MM.1S (cell line): ENCODE results near the gene RGL3.

Experiments
- DNase-seq: peaks from one replicate; pipeline ENCODE4 v3.0.0-alpha.2; 2015
- H2AFZ ChIP-seq: fragments of 300-600 bp; sonication (generic); 2 replicates; pipeline ENCODE4 v1.6.0; 2016; ENCODE audit warnings: antibody characterized with exemption, low read length
- H3F3A ChIP-seq: fragments of 300-600 bp; sonication (generic); 2 replicates; pipeline ENCODE4 v1.6.1; 2016; ENCODE audit warnings: mild to moderate bottlenecking, antibody characterized with exemption, low read length, moderate library complexity, mixed read lengths; ENCODE audit not compliant: insufficient read depth
- H3K27ac ChIP-seq: fragments of 300-600 bp; sonication (generic); 2 replicates; pipeline ENCODE4 v1.5.1; 2016; ENCODE audit warnings: mild to moderate bottlenecking, low read length
- H3K27me3 ChIP-seq: fragments of 300-600 bp; sonication (generic); replicated peaks from 2 replicates; pipeline ENCODE4 v1.6.0; 2016; ENCODE audit warnings: low read length; ENCODE audit not compliant: insufficient read depth
- H3K36me3 ChIP-seq: fragments of 300-600 bp; sonication (generic); replicated peaks from 2 replicates; pipeline ENCODE4 v1.6.1; 2016; ENCODE audit warnings: mild to moderate bottlenecking, low read length, mixed read lengths; ENCODE audit not compliant: insufficient read depth
- H3K4me1 ChIP-seq: fragments of 300-600 bp; sonication (generic); 2 replicates; pipeline ENCODE4 v1.6.1; 2016; ENCODE audit warnings: low read length, mixed read lengths
- H3K4me2 ChIP-seq: fragments of 300-600 bp; sonication (generic); 2 replicates; pipeline ENCODE4 v1.6.0; 2016; ENCODE audit warnings: low read depth, low read length
- H3K4me3 ChIP-seq: fragments of 300-600 bp; sonication (generic); 2 replicates; pipeline ENCODE4 v1.5.1; 2016; ENCODE audit warnings: low read length, mixed read lengths
- H3K79me2 ChIP-seq: fragments of 300-600 bp; sonication (generic); 2 replicates; pipeline ENCODE4 v1.6.1; 2016; ENCODE audit warnings: mixed run types, low read length, mixed read lengths
- H3K9ac ChIP-seq: fragments of 300-600 bp; sonication (generic); 2 replicates; pipeline ENCODE4 v1.6.1; 2016; ENCODE audit warnings: low read length, mixed read lengths
- H3K9me2 ChIP-seq: fragments of 300-600 bp; sonication (generic); replicated peaks from 2 replicates; pipeline ENCODE4 v1.6.1; 2016; ENCODE audit warnings: mild to moderate bottlenecking, low read length, mixed read lengths; ENCODE audit not compliant: insufficient read depth
- H3K9me3 ChIP-seq: fragments of 300-600 bp; sonication (generic); replicated peaks from 2 replicates; pipeline ENCODE4 v1.6.1; 2016; ENCODE audit warnings: mild to moderate bottlenecking, low read length, mixed read lengths; ENCODE audit not compliant: insufficient read depth
- H4K20me1 ChIP-seq: fragments of 300-600 bp; sonication (generic); 2 replicates; pipeline ENCODE4 v1.6.1; 2016; ENCODE audit warnings: mild to moderate bottlenecking, low read length, moderate library complexity, mixed read lengths; ENCODE audit not compliant: insufficient read depth
- EZH2 ChIP-seq: fragments of 300-600 bp; sonication (generic); optimal IDR thresholded peaks from 2 replicates; pipeline ENCODE3; 2017; ENCODE audit warnings: low read depth, mild to moderate bottlenecking, antibody characterized with exemption, low read length, mixed read lengths
- EZH2phosphoT487 ChIP-seq: fragments of 300-600 bp; sonication (generic); IDR thresholded peaks from 2 replicates; pipeline ENCODE4 v1.6.1; 2018; ENCODE audit warnings: antibody characterized with exemption, low read length
- TF ChIP-seq, protein P1 (sequence below): fragments of 300-600 bp; sonication (generic); IDR thresholded peaks from 2 replicates; pipeline ENCODE4 v1.5.1; 2016; ENCODE audit warnings: antibody characterized with exemption, low read length, mixed read lengths

Gene RGL3

DNA sequence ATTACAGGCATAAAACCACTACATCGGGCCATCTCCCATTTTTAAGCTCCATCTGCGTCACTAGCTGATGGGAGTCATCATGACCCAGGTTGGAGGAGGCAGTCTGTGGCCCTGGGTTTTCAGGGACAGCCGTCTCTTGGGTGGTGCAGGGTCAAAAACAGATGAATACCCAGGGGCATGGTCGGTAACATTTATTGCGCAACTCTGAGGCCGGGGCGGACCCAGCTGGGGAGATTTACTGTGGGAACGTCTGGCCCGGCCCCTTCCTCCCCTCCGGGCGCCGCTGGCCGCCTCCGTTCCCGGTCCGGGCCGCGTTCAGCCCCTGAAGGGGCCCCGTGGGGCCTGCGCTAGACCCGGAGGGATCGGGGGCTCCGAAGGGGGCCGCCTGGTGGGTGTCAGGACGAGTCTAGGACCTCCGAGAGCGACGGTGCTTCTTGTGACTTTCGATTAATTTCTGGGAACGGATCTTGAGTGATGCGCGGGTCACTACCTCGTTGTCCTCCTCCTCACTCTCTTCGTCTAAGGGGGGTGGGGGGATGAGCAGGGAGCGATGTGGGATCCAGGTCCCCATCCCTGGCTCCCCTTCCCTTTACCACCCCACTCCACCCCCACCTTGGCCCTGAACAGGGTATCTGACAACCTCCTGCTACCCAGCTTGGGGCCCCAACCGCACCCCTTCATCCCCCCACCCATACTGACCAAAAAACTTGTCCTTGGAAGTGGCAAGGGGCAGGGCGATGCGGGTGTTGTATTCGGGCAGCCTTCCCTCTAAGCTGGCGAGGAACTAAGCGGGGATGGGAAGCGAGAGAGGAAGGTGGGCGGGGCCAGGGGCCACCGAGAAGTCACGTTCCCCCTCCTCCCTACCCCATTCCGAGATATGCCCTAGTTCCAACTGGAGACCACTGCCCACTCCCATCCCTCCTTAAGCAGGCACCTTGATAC, 1.6 kb upstream of the RGL3 start:
- no peak for DNase-seq
- TF ChIP-seq EZH2: no peak
- TF ChIP-seq, protein P1, sequence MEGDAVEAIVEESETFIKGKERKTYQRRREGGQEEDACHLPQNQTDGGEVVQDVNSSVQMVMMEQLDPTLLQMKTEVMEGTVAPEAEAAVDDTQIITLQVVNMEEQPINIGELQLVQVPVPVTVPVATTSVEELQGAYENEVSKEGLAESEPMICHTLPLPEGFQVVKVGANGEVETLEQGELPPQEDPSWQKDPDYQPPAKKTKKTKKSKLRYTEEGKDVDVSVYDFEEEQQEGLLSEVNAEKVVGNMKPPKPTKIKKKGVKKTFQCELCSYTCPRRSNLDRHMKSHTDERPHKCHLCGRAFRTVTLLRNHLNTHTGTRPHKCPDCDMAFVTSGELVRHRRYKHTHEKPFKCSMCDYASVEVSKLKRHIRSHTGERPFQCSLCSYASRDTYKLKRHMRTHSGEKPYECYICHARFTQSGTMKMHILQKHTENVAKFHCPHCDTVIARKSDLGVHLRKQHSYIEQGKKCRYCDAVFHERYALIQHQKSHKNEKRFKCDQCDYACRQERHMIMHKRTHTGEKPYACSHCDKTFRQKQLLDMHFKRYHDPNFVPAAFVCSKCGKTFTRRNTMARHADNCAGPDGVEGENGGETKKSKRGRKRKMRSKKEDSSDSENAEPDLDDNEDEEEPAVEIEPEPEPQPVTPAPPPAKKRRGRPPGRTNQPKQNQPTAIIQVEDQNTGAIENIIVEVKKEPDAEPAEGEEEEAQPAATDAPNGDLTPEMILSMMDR: no peak
- 0 out of 2 replicates have a peak overlapping the region, but pooled peaks have one; percentile 13 for H2AFZ ChIP-seq

DNA sequence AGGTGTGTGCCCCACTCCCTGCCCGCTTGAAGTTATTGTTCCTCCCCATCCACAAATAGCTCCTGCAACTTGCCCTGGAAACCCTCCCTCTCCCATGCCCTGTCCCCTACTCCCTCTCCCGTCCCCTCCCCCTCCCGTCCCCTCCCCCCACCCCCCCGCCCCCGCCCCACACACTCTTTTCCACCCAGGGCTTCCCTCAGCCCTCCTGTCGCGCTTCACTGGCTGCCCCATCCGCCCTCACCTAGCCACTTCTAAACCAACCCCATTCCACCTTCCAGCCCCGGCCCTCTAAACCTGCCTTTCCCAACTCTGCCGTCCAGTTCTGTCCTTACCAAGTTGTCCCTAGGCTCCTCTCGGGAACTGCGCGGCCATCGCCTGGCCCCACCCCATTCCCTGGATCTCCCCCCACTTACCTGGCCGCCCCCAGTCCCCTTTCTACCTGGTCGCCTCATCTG, 993 bp downstream of the RGL3 start:
- Histone ChIP-seq H3K9ac (no peak overlapping the region), H3K27ac (no peak overlapping the region), H3K9me3 (no peaks in the 10 kb centered on the region), H3K79me2 (no peaks in the 10 kb centered on the region), H3K4me2 (peak overlapping the region; percentile 66; the same call in 1 of the 2 replicates), H3K27me3 (peaks cover 77% of the 10 kb centered on the region), H2AFZ (peak overlapping the region; percentile 20; the same call in 1 of the 2 replicates), H3F3A (no peaks in the 10 kb centered on the region), H3K4me1 (no peaks in the 10 kb centered on the region; the same call in 1 of the 2 replicates), H3K36me3 (no peaks in the 10 kb centered on the region), H3K9me2 (no peaks in the 10 kb centered on the region), H4K20me1 (no peaks in the 10 kb centered on the region), H3K4me3 (no peak overlapping the region)
- TF ChIP-seq EZH2: no peak
- TF ChIP-seq, protein P1: no peak
- no peak for TF ChIP-seq EZH2phosphoT487
- DNase-seq: no peak

More for the DNA sequence above, 1.6 kb upstream of the RGL3 start:
- Histone ChIP-seq H3K4me3 (no peak overlapping the region), H3K27ac (no peak overlapping the region), H3K9me2 (no peaks in the 10 kb centered on the region), H3K9me3 (no peaks in the 10 kb centered on the region), H3K9ac (no peak overlapping the region), H3K4me1 (no peaks in the 10 kb centered on the region; the same call in 1 of the 2 replicates), H3K79me2 (no peaks in the 10 kb centered on the region), H3F3A (no peaks in the 10 kb centered on the region; the same call in 1 of the 2 replicates), H4K20me1 (no peaks in the 10 kb centered on the region), H3K4me2 (peak overlapping the region; percentile 69; the same call in 1 of the 2 replicates), H3K36me3 (no peaks in the 10 kb centered on the region), H3K27me3 (peaks cover 77% of the 10 kb centered on the region)

DNA sequence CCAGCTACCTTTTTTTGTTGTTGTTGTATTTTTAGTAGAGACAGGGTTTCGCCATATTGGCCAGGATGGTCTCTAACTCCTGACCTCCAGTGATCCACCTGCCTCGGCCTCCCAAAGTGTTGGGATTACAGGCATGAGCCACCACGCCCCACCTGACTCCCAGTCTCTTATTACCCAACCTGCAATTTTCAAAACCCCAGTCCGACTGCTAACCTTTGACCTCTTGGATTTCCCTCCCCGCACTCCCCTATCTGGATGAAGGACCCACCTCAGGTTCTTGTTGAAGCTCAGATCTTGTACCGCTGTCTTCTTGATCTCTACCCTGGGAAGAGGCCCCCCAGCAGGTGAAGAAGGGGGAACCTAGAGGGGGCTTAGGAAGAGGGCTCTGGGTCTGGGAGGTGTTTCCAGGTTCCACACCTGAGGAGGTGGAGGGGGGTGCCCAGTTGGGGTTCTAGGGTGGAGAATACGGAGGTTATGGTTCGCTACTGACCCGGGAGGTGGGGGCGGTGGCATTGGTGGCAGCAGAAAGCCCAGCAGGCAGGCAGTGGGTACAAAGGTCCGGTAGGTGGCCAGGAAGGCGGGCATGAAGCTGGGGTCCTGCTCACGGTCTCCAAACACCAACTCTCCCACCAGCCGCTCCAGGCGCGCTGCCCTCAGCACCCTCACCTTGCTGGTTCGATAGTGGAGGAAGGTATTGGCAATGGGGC, 2.6 kb downstream of the RGL3 start:
- no peak overlapping the region for H3K27ac ChIP-seq
- DNase-seq: no peak
- no peak overlapping the region for H3K4me2 ChIP-seq
- H3K9me2 ChIP-seq: no peaks in the 10 kb centered on the region
- H3K27me3 ChIP-seq: peaks cover 74% of the 10 kb centered on the region
- no peaks in the 10 kb centered on the region for H3K4me1 ChIP-seq
- TF ChIP-seq EZH2phosphoT487: no peak
- TF ChIP-seq, protein P1: no peak
- no peak for TF ChIP-seq EZH2
- no peak overlapping the region for H2AFZ ChIP-seq
- H3K36me3 ChIP-seq: no peaks in the 10 kb centered on the region
- no peaks in the 10 kb centered on the region for H3F3A ChIP-seq
- H3K9ac ChIP-seq: no peak overlapping the region
- H3K79me2 ChIP-seq: no peaks in the 10 kb centered on the region
- no peaks in the 10 kb centered on the region for H4K20me1 ChIP-seq
- no peak overlapping the region for H3K4me3 ChIP-seq
- no peaks in the 10 kb centered on the region for H3K9me3 ChIP-seq
